Mesenchymal stem cell (in vitro differentiated cells and primary cell): ENCODE results near the gene LGR6.

Experiments
- DNase-seq: peaks from one replicate; pipeline ENCODE4 v3.0.0-alpha.2; 2013
- H2AFZ ChIP-seq: one replicate; pipeline ENCODE4 v1.6.1; 2013; ENCODE audit warnings: low read depth, mild to moderate bottlenecking, control low read depth, inconsistent platforms, low read length, moderate library complexity
- H2AK5ac ChIP-seq: 2 replicates; pipeline ENCODE4 v1.6.1; 2013; ENCODE audit warnings: low read length, moderate library complexity, mild to moderate bottlenecking, inconsistent platforms; ENCODE audit not compliant: severe bottlenecking
- H2BK120ac ChIP-seq: one replicate; pipeline ENCODE4 v1.6.1; 2013; ENCODE audit warnings: low read depth, mild to moderate bottlenecking, inconsistent platforms, low read length, moderate library complexity
- H2BK12ac ChIP-seq, 2 experiments: one replicate each; pipeline ENCODE4 v1.6.1; 2013; ENCODE audit warnings: inconsistent platforms in 2 of 2, low read length in 2 of 2, mild to moderate bottlenecking in 2 of 2, moderate library complexity in 2 of 2, control low read depth in 1 of 2
- H2BK15ac ChIP-seq: one replicate; pipeline ENCODE4 v1.6.1; 2013; ENCODE audit warnings: mild to moderate bottlenecking, low read depth, inconsistent platforms; ENCODE audit not compliant: poor library complexity, severe bottlenecking
- H2BK5ac ChIP-seq: 2 replicates; pipeline ENCODE4 v1.6.1; 2013; ENCODE audit warnings: low read depth, mild to moderate bottlenecking, low read length, control low read depth, inconsistent platforms; ENCODE audit not compliant: poor library complexity, severe bottlenecking
- H3K14ac ChIP-seq, 2 experiments: one replicate each; pipeline ENCODE4 v1.6.1; 2013; ENCODE audit warnings: inconsistent platforms in 2 of 2, low read length in 2 of 2, control low read depth in 1 of 2, mild to moderate bottlenecking in 1 of 2, moderate library complexity in 1 of 2
- H3K18ac ChIP-seq, 2 experiments: one replicate each; pipeline ENCODE4 v1.6.1; 2013; ENCODE audit warnings: inconsistent platforms in 2 of 2, low read length in 2 of 2, control low read depth in 1 of 2, low read depth in 1 of 2, mild to moderate bottlenecking in 1 of 2
- H3K23ac ChIP-seq, 2 experiments: one replicate each; pipeline ENCODE4 v1.6.1; 2013; ENCODE audit warnings: inconsistent platforms in 2 of 2, low read length in 2 of 2, mild to moderate bottlenecking in 2 of 2, moderate library complexity in 2 of 2, control low read depth in 1 of 2
- H3K27ac ChIP-seq: 2 replicates; pipeline ENCODE4 v1.5.1; 2013; ENCODE audit warnings: mild to moderate bottlenecking, moderate library complexity, low read length, control low read depth, inconsistent platforms; ENCODE audit not compliant: poor library complexity, severe bottlenecking
- H3K27me3 ChIP-seq, 2 experiments: 2 replicates each; pipeline versions ENCODE4 v1.6.1 to v1.7.0; 2013; ENCODE audit warnings: low read length in 2 of 2, mild to moderate bottlenecking in 2 of 2, moderate library complexity in 2 of 2, control low read depth in 1 of 2, inconsistent platforms in 1 of 2; ENCODE audit not compliant: control insufficient read depth in 1 of 2, insufficient read depth in 1 of 2
- H3K36me3 ChIP-seq, 2 experiments: 2 replicates each; pipeline versions ENCODE4 v1.6.1 to v1.7.0; 2013; ENCODE audit warnings: low read length in 2 of 2, control low read depth in 1 of 2, inconsistent platforms in 1 of 2, low read depth in 1 of 2, mild to moderate bottlenecking in 1 of 2; ENCODE audit not compliant: insufficient read depth in 2 of 2, control insufficient read depth in 1 of 2
- H3K4ac ChIP-seq, 2 experiments: one replicate each; pipeline ENCODE4 v1.6.1; 2013; ENCODE audit warnings: inconsistent platforms in 2 of 2, low read length in 2 of 2, mild to moderate bottlenecking in 2 of 2, moderate library complexity in 2 of 2, control low read depth in 1 of 2, low read depth in 1 of 2
- H3K4me1 ChIP-seq: 2 replicates; pipeline ENCODE4 v1.6.1; 2013; ENCODE audit warnings: low read depth, low read length, control low read depth; ENCODE audit not compliant: control insufficient read depth, insufficient read depth
- H3K4me2 ChIP-seq: 2 replicates; pipeline ENCODE4 v1.6.1; 2013; ENCODE audit warnings: low read length, mild to moderate bottlenecking, inconsistent platforms; ENCODE audit not compliant: poor library complexity, severe bottlenecking
- H3K4me3 ChIP-seq, 2 experiments: 2 replicates each; pipeline versions ENCODE4 v1.5.1 to v1.7.0; 2013; ENCODE audit warnings: low read length in 2 of 2, mild to moderate bottlenecking in 2 of 2, control low read depth in 1 of 2, low read depth in 1 of 2; ENCODE audit not compliant: insufficient read depth in 1 of 2
- H3K79me1 ChIP-seq: replicated peaks from 2 replicates; pipeline ENCODE4 v1.6.1; 2013; ENCODE audit warnings: mild to moderate bottlenecking, control low read depth, low read length, inconsistent platforms; ENCODE audit not compliant: poor library complexity, severe bottlenecking
- H3K9ac ChIP-seq: 2 replicates; pipeline ENCODE4 v1.7.0; 2013; ENCODE audit warnings: mild to moderate bottlenecking, low read length, moderate library complexity
- H3K9me3 ChIP-seq: 2 replicates; pipeline ENCODE4 v1.7.0; 2013; ENCODE audit warnings: mild to moderate bottlenecking, low read length; ENCODE audit not compliant: control insufficient read depth
- H4K8ac ChIP-seq: one replicate; pipeline ENCODE4 v1.6.1; 2013; ENCODE audit warnings: inconsistent platforms, mild to moderate bottlenecking, low read length, moderate library complexity
- H4K91ac ChIP-seq: one replicate; pipeline ENCODE4 v1.6.1; 2013; ENCODE audit warnings: mild to moderate bottlenecking, low read length, inconsistent platforms
- WGBS: methylation state at CpG from one replicate; pipeline ENCODE4 v1.1.7; 2013; ENCODE audit warnings: mixed read lengths; 5-methylcytosine and 5-hydroxymethylcytosine counted together

LGR6 gene

GRCh38 chr1:202264300-202264699 is 70.7 kb downstream of the LGR6 start:
- Histone ChIP-seq H2AK5ac (no peak overlapping the region), H3K9ac (no peak overlapping the region), H3K4ac (no peak overlapping the region), H2BK15ac (no peak overlapping the region), H3K27ac (no peak overlapping the region), H3K27me3 (peaks cover 51 to 82% of the 10 kb centered on the region in 2 experiments), H3K9me3 (peaks cover 8% of the 10 kb centered on the region), H2BK5ac (no peak overlapping the region), H3K79me1 (no peaks in the 10 kb centered on the region), H3K14ac (no peak overlapping the region), H3K4me1 (no peaks in the 10 kb centered on the region), H3K36me3 (no peaks in the 10 kb centered on the region), H3K23ac (no peak overlapping the region), H4K91ac (no peak overlapping the region), H3K4me3 (no peak overlapping the region), H3K18ac (no peak overlapping the region), H2BK12ac (no peak overlapping the region), H4K8ac (no peak overlapping the region), H3K4me2 (no peak overlapping the region), H2BK120ac (no peak overlapping the region), H2AFZ (no peak overlapping the region)
- 72% methylated on average over 6 of the region's 6 CpGs for WGBS
- no peak for DNase-seq

DNA sequence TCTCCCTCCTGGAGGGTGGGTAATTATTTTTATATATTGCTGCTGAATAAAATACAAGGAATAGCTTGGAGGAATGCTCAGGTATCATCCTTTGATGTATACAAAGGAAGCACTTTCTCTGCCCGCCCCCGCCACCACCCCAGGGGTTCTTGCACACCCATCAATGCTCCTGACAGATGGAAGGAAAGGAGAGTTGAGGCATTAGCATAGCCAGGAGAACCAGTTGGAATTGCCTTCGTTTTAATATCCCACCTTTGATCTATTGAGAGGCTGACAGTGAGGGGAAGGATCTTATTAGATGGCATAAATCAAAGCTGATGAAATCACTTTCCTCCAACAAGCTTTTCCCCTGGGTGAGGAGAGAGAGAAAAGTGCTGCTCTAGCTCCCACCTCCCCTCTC is 71.1 kb downstream of the LGR6 start:
- Histone ChIP-seq H3K23ac (no peak overlapping the region), H2BK5ac (no peak overlapping the region), H4K8ac (no peak overlapping the region), H3K18ac (no peak overlapping the region), H3K4me2 (no peak overlapping the region), H3K27me3 (peaks cover 52 to 82% of the 10 kb centered on the region in 2 experiments), H3K14ac (no peak overlapping the region), H3K36me3 (no peaks in the 10 kb centered on the region), H3K27ac (no peak overlapping the region), H3K4me1 (no peaks in the 10 kb centered on the region), H2BK12ac (no peak overlapping the region), H3K79me1 (no peaks in the 10 kb centered on the region), H2BK15ac (no peak overlapping the region), H2AK5ac (no peak overlapping the region), H3K4me3 (no peak overlapping the region), H2BK120ac (no peak overlapping the region), H2AFZ (no peak overlapping the region), H3K4ac (no peak overlapping the region), H3K9me3 (peaks cover 8% of the 10 kb centered on the region), H3K9ac (no peak overlapping the region), H4K91ac (no peak overlapping the region)
- 63% methylated on average over 2 of the region's 3 CpGs for WGBS
- no peak for DNase-seq

GRCh38 chr1:202266061-202266765 is 72.6 kb downstream of the LGR6 start:
- H2BK5ac ChIP-seq: no peak overlapping the region

GRCh38 chr1:202268032-202268431 is 74.4 kb downstream of the LGR6 start:
- Histone ChIP-seq H3K4ac (no peak overlapping the region), H3K27ac (no peak overlapping the region), H3K18ac (no peak overlapping the region), H2BK12ac (no peak overlapping the region), H3K23ac (no peak overlapping the region), H2BK120ac (no peak overlapping the region), H3K27me3 (peaks cover 57 to 99% of the 10 kb centered on the region in 2 experiments), H3K36me3 (no peaks in the 10 kb centered on the region), H4K91ac (no peak overlapping the region), H3K79me1 (no peaks in the 10 kb centered on the region), H3K4me1 (no peaks in the 10 kb centered on the region), H3K14ac (peak overlapping the region in 1 of 2 experiments; percentile 49), H3K9ac (no peak overlapping the region), H3K9me3 (peaks cover 5% of the 10 kb centered on the region), H2AFZ (no peak overlapping the region), H2AK5ac (no peak overlapping the region), H2BK5ac (no peak overlapping the region), H3K4me3 (no peak overlapping the region), H2BK15ac (no peak overlapping the region), H3K4me2 (no peak overlapping the region), H4K8ac (no peak overlapping the region)
- no peak for DNase-seq
- WGBS: 85% methylated on average over 13 of the region's 13 CpGs

More at GRCh38 chr1:202266061-202266765, 72.6 kb downstream of the LGR6 start:
- H3K27me3 ChIP-seq: peaks cover 57 to 85% of the 10 kb centered on the region in 2 experiments
- 93% methylated on average over 9 of the region's 9 CpGs for WGBS
- H3K79me1 ChIP-seq: no peaks in the 10 kb centered on the region
- no peak overlapping the region for H3K9ac ChIP-seq
- no peak overlapping the region for H3K18ac ChIP-seq
- no peaks in the 10 kb centered on the region for H3K4me1 ChIP-seq
- no peak overlapping the region for H3K23ac ChIP-seq
- no peak overlapping the region for H3K4me3 ChIP-seq
- no peak for DNase-seq
- no peak overlapping the region for H2AK5ac ChIP-seq
- H3K9me3 ChIP-seq: peaks cover 8% of the 10 kb centered on the region
- H3K27ac ChIP-seq: no peak overlapping the region
- no peak overlapping the region for H2BK120ac ChIP-seq
- H3K4ac ChIP-seq: no peak overlapping the region
- no peak overlapping the region for H3K14ac ChIP-seq
- no peak overlapping the region for H2BK12ac ChIP-seq
- no peak overlapping the region for H4K91ac ChIP-seq
- no peak overlapping the region for H4K8ac ChIP-seq
- H2AFZ ChIP-seq: no peak overlapping the region
- no peak overlapping the region for H3K4me2 ChIP-seq
- H2BK15ac ChIP-seq: no peak overlapping the region
- no peaks in the 10 kb centered on the region for H3K36me3 ChIP-seq
